CD4-positive, alpha-beta T cell treated with Interleukin-17A for 1 hour (primary cell): ENCODE results near the gene PTK7.
"Not testable (repeated sequence)": the region's sequence is repeated elsewhere in the genome, so short reads cannot be mapped to it uniquely, and the experiment has no call there.

Experiments used
- DNase-seq: peaks from one replicate; pipeline ENCODE4 v3.0.0-alpha.2; 2020

The PTK7 gene

DNA sequence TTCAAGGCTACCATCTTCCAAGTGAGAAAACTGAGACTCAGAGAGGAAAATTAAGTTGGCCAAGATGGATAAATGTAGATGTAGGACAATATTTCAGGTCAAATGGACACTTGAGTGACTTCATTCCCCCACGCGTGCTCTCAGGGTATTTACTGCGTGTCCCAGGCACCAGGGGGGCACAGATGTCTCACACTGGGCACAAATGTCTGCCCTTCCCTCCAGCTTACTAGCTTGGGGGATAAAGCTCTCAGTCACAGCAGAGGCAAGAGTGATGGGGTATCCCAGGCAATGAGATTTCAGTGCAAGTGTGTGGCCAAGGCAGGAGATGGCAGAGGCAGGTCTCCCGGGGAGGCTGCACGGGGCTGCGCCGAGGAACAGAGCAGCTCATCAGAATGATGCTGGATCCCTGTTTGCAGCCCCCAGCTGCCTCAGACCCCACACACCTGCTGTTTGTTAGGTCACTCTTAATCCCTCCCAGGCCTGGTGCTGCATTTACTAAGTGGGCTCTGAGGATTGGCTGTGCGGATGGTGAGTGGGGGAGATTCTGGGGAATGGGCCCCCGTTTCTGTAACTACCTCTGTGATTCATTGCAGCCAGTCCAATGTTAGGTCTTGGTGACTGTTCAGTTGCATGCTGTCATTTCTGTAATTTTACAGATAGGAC, 44.1 kb downstream of the PTK7 start:
- no peak for DNase-seq

- DNase-seq, result no peak
Observed at GRCh38 chr6:43120944-43121913, 45.1 kb downstream of the PTK7 start.

DNA sequence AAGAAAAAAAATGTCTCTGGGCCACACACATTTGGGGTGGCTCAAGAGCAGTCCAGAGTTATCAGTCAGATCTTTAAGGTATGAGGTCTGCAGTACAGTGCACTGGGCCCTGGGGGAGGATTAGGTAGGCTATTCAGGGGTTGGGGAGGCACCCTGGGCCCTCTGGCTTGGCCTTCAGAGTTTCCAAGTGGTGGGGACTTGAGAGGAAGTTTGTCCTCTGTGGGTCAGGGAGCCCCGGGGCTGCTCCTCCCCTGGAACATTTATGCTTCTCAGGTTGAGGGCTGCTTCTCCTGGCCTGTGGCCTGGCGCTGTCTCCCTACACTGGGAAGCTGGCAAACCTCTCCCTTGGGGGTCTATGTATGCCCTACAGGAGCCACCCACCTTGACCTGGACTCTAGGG, 46.0 kb downstream of the PTK7 start:
- no peak for DNase-seq

GRCh38 chr6:43123461-43124314, 47.6 kb downstream of the PTK7 start:
- DNase-seq, result no peak

- DNase-seq, result no peak
Observed at GRCh38 chr6:43124481-43124880, 48.4 kb downstream of the PTK7 start.

DNA sequence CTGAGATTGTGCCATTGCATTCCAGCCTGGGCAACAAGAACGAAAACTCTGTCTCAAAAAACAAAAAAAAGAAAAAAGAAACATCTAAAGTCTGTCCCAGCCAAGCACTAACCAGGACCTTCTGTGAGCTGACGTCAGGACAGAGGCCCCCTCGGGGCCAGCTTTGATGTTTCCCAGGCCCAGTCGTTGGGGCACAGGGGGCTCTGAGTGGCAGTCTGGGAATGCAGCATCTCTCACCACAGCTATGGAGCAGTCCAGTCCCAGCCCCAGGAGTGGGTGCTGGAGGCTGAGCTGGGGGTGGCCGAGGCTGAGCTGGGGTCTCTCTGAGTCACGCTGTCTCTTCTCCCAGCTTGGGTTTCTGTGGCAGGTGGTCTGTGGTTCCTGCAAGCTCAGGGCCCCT, 49.0 kb downstream of the PTK7 start:
- DNase-seq, result no peak

DNA sequence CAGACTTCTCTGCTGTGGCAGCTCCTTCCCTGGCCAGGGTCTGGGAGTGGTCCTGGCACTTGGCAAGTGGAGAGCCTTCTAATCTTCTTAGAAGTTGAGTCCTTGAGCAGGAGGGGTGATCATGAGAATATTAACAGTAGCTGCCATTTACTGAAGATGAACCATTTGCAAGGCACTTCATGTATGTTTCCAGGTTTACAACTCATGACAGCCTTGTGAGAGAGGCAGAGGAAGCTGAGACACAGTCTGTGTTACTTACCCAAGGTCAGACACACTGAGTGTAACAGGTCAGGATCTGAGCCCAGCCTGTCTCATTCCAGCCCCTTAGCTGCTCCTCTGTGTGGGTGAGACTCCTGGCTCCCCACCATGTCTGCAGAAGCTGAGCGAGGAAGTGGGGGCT, 49.4 kb downstream of the PTK7 start:
- no peak for DNase-seq

DNA sequence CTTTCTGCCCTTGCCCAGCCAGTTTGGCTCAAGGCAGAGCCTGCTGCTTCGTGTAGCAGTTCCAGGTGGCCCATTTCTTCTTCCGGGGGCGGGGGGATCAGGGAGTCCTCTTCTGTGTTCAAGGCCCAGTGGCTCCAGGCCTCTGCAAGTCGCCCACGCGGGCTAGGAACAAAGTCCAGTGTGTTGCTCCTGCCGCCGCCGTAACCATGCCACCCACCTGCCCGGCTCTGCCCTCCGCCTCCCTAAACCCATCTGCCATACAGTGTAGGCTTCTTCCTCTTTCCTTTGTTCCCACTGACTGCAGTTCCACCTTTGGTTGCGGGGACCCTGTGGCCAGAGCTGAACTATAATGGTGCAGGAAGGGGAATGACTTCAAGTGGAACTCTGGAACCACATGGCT, 51.1 kb downstream of the PTK7 start:
- no peak for DNase-seq

DNA sequence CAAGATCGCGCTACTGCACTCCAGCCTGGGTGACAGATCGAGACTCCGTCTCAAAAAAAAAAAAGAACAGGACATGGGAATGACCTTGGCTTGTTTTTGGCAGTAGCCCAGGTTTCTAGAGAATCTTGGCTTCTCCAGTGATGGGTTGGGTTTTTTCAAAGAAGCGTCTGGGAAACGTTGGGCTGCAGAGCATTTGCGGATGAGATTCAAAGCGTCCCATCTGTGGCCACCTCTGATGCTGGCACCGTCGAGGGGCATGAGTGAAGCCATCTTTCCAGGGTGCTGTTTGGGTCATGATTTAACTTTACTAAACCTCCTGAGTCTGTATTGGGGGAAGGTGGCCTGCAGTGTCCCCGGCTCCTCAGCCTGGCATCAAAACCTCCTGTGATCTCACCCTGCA, 51.8 kb downstream of the PTK7 start:
- no peak for DNase-seq

DNA sequence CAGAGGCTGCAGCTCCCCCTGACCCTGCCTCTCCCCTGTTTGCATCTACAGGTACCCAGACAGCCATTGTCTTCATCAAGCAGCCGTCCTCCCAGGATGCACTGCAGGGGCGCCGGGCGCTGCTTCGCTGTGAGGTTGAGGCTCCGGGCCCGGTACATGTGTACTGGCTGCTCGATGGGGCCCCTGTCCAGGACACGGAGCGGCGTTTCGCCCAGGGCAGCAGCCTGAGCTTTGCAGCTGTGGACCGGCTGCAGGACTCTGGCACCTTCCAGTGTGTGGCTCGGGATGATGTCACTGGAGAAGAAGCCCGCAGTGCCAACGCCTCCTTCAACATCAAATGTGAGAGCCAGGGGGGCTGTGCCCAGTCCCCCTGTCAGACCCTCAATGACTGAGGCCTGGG, 52.8 kb downstream of the PTK7 start:
- DNase-seq, result no peak

GRCh38 chr6:43129434-43130194, 53.5 kb downstream of the PTK7 start:
- DNase-seq, result peak; percentile 19

- no peak for DNase-seq
Observed at GRCh38 chr6:43130429-43130828, 54.3 kb downstream of the PTK7 start.

- not testable (repeated sequence) for DNase-seq
Observed at GRCh38 chr6:43131379-43131778, 55.3 kb downstream of the PTK7 start.

DNA sequence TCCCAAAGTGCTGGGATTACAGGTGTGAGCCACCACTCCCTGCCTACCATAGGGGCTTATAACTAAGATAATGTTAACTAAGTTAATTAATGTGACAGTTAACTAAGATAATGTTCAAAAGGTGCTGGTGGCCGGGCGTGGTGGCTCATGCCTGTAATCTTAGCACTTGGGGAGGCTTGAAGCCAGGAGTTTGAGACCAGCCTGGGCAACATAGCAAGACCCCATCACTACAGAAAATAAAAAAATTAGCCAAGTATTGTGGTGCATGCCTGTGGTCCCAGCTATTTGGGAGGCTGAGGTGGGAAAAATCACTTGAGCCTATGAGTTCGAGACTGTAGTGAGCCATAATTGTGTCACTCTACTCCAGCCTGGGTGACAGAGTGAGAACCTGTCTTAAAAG, 62.2 kb downstream of the PTK7 start:
- DNase-seq, result no peak

GRCh38 chr6:43139973-43140372, 63.9 kb downstream of the PTK7 start:
- not testable (repeated sequence) for DNase-seq

GRCh38 chr6:43141644-43142043, 65.5 kb downstream of the PTK7 start:
- no peak for DNase-seq

DNA sequence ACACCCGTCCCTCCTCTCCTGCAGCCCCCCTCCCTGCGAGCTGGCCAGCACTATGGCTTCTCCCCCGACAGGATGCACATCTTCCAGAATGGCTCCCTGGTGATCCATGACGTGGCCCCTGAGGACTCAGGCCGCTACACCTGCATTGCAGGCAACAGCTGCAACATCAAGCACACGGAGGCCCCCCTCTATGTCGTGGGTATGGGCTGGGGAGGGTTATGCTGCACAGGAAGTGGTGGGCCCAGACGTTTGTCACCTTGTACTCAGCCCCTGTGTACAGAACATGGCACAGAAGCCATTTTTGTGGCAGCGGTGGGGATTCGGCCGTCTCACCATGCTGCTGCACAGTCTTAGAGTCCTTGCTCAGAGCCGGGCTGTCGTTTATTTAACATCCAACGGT, 66.0 kb downstream of the PTK7 start:
- peak; percentile 40 for DNase-seq

DNA sequence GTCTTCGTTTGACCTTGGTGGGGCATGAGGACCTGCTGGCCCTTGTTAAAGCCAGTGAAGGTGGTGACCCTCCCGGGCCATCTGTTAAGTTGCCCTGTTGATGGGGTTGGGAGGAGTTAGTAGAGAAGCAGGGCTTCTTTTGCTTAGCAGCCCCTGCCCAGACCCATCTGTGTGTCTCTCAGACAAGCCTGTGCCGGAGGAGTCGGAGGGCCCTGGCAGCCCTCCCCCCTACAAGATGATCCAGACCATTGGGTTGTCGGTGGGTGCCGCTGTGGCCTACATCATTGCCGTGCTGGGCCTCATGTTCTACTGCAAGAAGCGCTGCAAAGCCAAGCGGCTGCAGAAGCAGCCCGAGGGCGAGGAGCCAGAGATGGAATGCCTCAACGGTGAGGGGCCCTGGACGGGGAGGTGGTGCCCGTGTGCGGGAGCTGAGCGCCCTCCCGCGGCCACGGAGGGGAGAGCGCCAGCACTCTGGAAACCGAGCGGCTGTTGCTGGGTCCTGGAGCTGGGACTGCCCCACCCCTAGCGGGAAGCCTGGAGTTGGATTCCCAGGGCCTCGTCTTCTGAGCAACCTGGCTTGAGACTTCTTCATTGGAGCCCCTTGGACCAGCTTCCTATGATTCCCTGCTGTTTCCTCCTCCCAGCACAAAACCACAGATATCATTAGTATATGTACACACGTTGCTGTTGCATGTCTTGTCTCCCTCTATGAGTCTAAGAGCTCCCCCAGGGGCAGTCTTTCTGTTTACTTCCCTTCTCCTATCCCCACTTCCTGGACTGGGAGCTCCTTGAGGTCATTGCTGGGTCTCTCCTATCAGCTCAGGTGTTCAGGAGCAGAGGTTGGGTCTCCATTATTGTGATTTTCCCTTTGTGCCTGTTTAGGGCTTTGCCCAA, 67.4 kb downstream of the PTK7 start:
- DNase-seq, result peak; percentile 75

DNA sequence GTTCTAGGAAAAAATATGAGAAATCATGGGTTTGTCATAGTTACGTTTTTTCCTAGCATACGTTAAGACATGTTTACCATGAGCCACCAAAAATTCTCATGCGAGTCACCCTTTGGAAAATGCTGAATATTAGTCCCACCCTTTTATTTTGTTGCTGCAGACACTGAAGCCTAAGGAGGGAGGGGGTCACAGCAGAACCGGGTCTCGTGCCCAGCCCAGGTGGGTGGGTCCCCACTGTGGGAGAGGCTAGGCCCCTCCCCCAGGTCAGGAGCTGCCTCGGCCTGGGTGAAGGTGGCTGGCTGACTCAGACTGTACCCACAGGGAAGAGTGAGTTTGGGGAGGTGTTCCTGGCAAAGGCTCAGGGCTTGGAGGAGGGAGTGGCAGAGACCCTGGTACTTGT, 68.8 kb downstream of the PTK7 start:
- no peak for DNase-seq

GRCh38 chr6:43146261-43146660, 70.1 kb downstream of the PTK7 start:
- no peak for DNase-seq
